ENCODE measurements around the gene TMEM223.
"Not testable (repeated sequence)": the region's sequence is repeated elsewhere in the genome, so short reads cannot be mapped to it uniquely, and the experiment has no call there.

The TMEM223 gene

DNA sequence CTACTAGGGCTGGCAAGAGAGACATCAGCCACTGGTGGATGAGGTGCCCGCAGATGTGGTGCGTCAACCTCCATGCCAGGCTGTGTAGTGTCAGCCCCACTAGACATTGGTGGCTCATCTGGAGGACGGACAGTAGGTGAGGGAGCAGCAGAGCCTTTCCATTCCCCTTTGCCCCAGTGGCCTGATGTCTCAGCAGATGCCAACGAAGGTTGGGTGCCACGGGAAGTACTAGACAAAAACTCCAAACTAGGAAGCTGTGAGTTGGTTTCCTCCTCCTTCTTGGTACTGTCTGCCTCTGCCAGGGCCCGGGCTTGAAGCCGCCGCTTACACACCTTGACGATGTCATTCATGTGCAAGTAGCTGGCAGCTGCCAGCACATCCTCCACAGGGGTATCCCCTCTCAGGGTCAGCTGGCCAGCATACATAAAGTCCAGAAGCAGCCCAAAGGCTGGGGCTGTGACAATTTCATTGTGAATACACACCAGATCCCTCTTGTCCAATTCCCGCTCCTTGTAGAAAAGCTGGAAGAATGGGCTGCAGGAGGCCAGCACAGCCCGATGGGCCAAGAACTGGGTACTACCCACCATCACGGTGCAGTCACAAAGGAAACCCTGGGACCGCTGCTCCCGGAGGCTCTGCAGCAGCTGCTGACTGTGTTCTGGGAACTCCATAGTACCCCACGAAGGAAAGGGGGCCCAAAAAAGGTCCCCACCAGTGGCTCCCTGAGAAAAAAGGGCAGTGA lies 38.6 kb downstream of the TMEM223 start:
- DNase-seq, result no peak

DNA sequence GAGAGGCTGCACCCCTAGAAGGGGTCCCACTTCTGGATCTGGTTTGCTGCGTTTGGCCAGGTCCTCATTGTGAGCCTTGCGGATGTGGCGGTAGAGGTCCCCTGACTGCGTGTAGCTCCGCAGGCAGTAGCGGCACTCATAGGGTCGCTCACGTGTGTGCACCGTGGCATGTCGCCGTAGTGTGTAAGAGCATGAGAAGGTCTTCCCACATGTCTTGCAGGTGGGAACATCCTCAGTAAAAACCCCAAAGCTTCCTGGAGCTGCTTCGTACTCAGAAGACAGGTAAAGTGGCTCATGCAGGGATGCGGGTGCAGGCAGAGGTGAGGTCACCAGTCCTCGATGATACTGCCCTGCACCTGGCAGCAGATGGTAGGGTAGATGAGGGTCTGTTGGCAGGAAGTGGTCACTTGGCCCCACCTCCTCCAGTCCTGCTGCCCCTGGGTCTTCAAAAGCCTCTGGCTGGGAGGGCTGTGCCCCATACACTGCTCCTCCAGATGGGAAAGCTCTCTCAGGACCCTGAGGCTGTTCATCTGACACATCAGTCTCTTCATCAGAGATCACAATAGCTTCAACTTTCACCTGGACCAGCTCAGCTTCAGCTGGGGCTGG lies 39.5 kb downstream of the TMEM223 start:
- DNase-seq, result no peak

- DNase-seq, result not testable (repeated sequence)
Measured at GRCh38 chr11:62749931-62750330, 41.9 kb downstream of the TMEM223 start.

DNA sequence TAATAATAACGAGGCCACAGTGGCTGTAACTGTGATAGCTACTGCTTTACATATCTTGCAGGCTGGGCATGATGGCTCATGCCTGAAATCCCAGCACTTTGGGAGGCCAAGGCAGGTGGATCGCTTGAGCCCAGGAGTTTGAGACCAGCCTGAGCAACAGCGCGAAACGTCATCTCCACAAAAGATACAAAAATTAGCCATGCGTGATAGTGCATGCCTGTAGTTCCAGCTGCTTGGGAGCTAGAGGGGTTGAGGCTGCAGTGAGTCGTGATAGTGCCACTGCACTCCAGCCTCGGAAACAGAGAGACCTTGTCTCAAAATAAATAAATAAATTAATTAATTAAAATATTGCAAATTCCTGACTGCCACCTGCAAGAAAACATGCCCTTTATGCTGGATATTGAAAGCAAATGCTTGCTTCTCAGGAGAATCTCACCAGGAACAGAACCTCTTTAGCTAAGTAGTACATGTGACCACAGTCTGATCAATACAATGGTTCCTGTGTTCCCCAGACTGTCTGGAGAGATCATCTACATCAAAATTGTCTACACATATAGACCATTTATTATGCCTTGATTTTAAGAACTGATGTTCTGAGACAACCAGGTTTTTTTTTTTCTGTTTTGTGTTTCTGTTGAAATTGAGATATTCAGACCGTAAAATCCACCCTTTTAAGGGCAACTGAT lies 44.2 kb downstream of the TMEM223 start:
- no peak for DNase-seq
